Measurements from ENCODE around the gene ACAD11. TPM values are rescaled to one million over a fixed set of nuclear protein-coding genes. Genes with fewer than 3 reads are reported as not detected.

ACAD11 gene
- polyA plus RNA-seq, 3 donors, result 0.31 to 25.4 (median 0.40) TPM

DNA sequence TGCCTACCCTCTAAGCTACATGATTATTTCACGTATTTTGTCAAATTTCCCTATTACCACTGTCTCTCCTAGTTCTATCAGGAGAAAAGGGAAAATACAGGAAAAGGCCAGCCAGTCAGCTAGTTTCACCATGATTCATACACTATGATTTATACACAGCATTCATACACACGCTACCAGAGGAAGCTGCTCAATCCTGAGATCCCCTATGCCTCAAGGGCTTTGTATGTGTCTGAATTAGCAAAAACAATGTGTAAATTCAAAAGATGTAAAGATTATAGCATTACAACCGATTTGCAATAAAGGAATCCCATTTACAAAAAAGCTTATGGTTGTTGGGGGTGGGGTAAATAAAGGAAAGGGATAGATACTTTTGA, 65.7 kb downstream of the ACAD11 start:
- H3K36me3 ChIP-seq (replicated peaks in 1 of 2; ENCODE audit: control insufficient read depth in 1 of 2, insufficient read depth in 2 of 2, low read length in 2 of 2), result peaks cover 5 to 6% of the 10 kb centered on the region in 2 donors
- no peaks in the 10 kb centered on the region for H3K27me3 ChIP-seq (ENCODE audit: control insufficient read depth in 2 of 2, insufficient read depth in 2 of 2, low read length in 2 of 2)
- no peak overlapping the region for H2AFZ ChIP-seq (ENCODE audit: insufficient read depth, low read depth, low read length, poor library complexity, severe bottlenecking)
- peaks cover 5 to 15% of the 10 kb centered on the region in 2 donors for H3K36me3 Mint-ChIP-seq
- H4K20me1 ChIP-seq (ENCODE audit: insufficient read depth, low read length), result no peaks in the 10 kb centered on the region
- H3K27me3 Mint-ChIP-seq (ENCODE audit: low read depth in 3 of 3), result peaks cover 0 to 4% (median 0%) of the 10 kb centered on the region in 3 donors
- H3K4me3 Mint-ChIP-seq, result no peak overlapping the region
- intact Hi-C loops (cut with micrococcal nuclease), result no loop called here
- H3K9ac ChIP-seq (ENCODE audit: insufficient read depth, low read length, poor library complexity, severe bottlenecking), result no peak overlapping the region
- H3K27ac Mint-ChIP-seq, result no peak overlapping the region
- peaks cover 0 to 6% (median 2%) of the 10 kb centered on the region in 7 donors for H3K9me3 Mint-ChIP-seq
- no peak overlapping the region for H3K4me2 ChIP-seq (replicated peaks; ENCODE audit: extremely low read depth, low read length, poor library complexity, severe bottlenecking)
- peak in 1 of 3 donors; percentile 29 for DNase-seq
- H3K79me2 ChIP-seq (ENCODE audit: insufficient read depth, low read length), result no peaks in the 10 kb centered on the region
- TF ChIP-seq, protein P1, sequence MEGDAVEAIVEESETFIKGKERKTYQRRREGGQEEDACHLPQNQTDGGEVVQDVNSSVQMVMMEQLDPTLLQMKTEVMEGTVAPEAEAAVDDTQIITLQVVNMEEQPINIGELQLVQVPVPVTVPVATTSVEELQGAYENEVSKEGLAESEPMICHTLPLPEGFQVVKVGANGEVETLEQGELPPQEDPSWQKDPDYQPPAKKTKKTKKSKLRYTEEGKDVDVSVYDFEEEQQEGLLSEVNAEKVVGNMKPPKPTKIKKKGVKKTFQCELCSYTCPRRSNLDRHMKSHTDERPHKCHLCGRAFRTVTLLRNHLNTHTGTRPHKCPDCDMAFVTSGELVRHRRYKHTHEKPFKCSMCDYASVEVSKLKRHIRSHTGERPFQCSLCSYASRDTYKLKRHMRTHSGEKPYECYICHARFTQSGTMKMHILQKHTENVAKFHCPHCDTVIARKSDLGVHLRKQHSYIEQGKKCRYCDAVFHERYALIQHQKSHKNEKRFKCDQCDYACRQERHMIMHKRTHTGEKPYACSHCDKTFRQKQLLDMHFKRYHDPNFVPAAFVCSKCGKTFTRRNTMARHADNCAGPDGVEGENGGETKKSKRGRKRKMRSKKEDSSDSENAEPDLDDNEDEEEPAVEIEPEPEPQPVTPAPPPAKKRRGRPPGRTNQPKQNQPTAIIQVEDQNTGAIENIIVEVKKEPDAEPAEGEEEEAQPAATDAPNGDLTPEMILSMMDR (IDR thresholded peaks at IDR 0.05), result no peak
- no peaks in the 10 kb centered on the region for H3K9me3 ChIP-seq (replicated peaks in 1 of 2; ENCODE audit: control insufficient read depth in 1 of 2, insufficient read depth in 1 of 2, low read length in 2 of 2)
- H3K27ac ChIP-seq (ENCODE audit: low read depth in 1 of 2, low read length in 2 of 2), result no peak overlapping the region
- H3K4me3 ChIP-seq (replicated peaks in 1 of 3; ENCODE audit: low read depth in 2 of 3, low read length in 3 of 3), result no peak overlapping the region
- peaks cover 4 to 6% of the 10 kb centered on the region in 2 donors for H3K4me1 ChIP-seq (ENCODE audit: control insufficient read depth in 1 of 2, insufficient read depth in 2 of 2, low read length in 2 of 2)
- no CpG with 5 or more reads among the region's 3 CpGs for WGBS (ENCODE audit: insufficient coverage)
- H3K4me1 Mint-ChIP-seq, result peaks cover 13% of the 10 kb centered on the region

DNA sequence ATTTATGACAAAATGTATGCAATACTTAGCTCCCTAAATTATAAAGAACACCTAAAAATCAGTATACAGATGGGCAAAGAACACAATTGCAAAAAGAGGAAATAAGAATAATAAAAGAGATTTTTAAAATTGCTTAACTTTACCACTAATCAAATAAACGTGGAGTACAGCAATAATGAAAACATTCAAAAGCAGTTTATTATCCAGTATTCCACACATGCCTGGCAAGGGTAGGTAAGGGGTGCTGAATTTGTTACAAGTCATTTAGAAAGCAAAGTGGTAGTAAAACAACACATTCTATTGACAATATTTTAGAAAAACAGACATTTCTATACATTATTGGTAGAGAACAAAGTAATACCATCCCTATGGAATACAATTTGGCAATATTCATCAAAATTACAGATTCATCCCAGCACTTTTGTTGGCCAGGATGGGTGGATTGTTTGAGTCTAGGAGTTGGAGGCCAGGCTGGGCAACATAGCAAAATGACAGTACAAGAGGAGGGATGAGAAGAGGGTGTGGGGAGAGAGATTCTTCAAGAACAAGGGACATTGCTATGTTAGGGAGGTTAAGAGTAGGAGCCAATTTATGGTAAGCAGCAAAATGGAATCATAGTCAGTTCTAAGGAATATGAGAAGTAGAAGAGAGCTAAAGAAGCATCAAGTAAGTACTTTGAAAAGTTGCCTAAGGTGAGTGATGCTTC, 66.2 kb downstream of the ACAD11 start:
- Histone ChIP-seq H3K27me3 (ENCODE audit: control insufficient read depth in 2 of 2, insufficient read depth in 2 of 2, low read length in 2 of 2) (no peaks in the 10 kb centered on the region), H3K27ac (ENCODE audit: low read depth in 1 of 2, low read length in 2 of 2) (no peak overlapping the region), H3K4me2 (replicated peaks; ENCODE audit: extremely low read depth, low read length, poor library complexity, severe bottlenecking) (no peak overlapping the region), H4K20me1 (ENCODE audit: insufficient read depth, low read length) (no peaks in the 10 kb centered on the region), H3K36me3 (replicated peaks in 1 of 2; ENCODE audit: control insufficient read depth in 1 of 2, insufficient read depth in 2 of 2, low read length in 2 of 2) (peaks cover under 1 to 1% of the 10 kb centered on the region in 2 donors), H3K9me3 (replicated peaks in 1 of 2; ENCODE audit: control insufficient read depth in 1 of 2, insufficient read depth in 1 of 2, low read length in 2 of 2) (no peaks in the 10 kb centered on the region), H3K79me2 (ENCODE audit: insufficient read depth, low read length) (no peaks in the 10 kb centered on the region), H3K4me3 (replicated peaks in 1 of 3; ENCODE audit: low read depth in 2 of 3, low read length in 3 of 3) (no peak overlapping the region), H2AFZ (ENCODE audit: insufficient read depth, low read depth, low read length, poor library complexity, severe bottlenecking) (no peak overlapping the region), H3K4me1 (ENCODE audit: control insufficient read depth in 1 of 2, insufficient read depth in 2 of 2, low read length in 2 of 2) (peaks cover 4 to 6% of the 10 kb centered on the region in 2 donors), H3K9ac (ENCODE audit: insufficient read depth, low read length, poor library complexity, severe bottlenecking) (no peak overlapping the region)
- Mint-ChIP-seq H3K27me3 (ENCODE audit: low read depth in 3 of 3) (peaks cover 0 to 4% (median 0%) of the 10 kb centered on the region in 3 donors), H3K36me3 (peaks cover under 1 to 12% of the 10 kb centered on the region in 2 donors), H3K9me3 (peaks cover 0 to 6% (median 2%) of the 10 kb centered on the region in 7 donors), H3K4me3 (no peak overlapping the region), H3K27ac (peak overlapping the region in 1 of 7 donors; percentile 13), H3K4me1 (peaks cover 13% of the 10 kb centered on the region)
- intact Hi-C loops (cut with micrococcal nuclease), result no loop called here
- no CpG with 5 or more reads among the region's 1 CpG for WGBS (ENCODE audit: insufficient coverage)
- DNase-seq, result no peak
- TF ChIP-seq, protein P1 (IDR thresholded peaks at IDR 0.05), result no peak

Measured in CD14-positive monocyte (primary cell).